ENCODE results near the gene ZBTB12.
A peak's percentile ranks its signal among the peaks of the same experiment; 100 is the strongest.

The ZBTB12 gene

GRCh38 chr6:31876357-31876756 lies 25.5 kb downstream of the ZBTB12 start:
- no peak for TF ChIP-seq CTCF (IDR thresholded peaks at IDR 0.05; ENCODE audit: low read depth, low read length, missing control alignments)
- no peak for DNase-seq (ENCODE audit: low read depth)
- no peak overlapping the region for H3K4me3 ChIP-seq (ENCODE audit: low read depth, low read length)

- TF ChIP-seq CTCF (IDR thresholded peaks at IDR 0.05; ENCODE audit: low read depth, low read length, missing control alignments) = no peak
- DNase-seq (ENCODE audit: low read depth) = no peak
- H3K4me3 ChIP-seq (ENCODE audit: low read depth, low read length) = no peak overlapping the region
These were observed 26.0 kb downstream of the ZBTB12 start for GRCh38 chr6:31875877-31876276.

GRCh38 chr6:31874836-31875572 lies 26.9 kb downstream of the ZBTB12 start:
- no peak overlapping the region for H3K4me3 ChIP-seq (ENCODE audit: low read depth, low read length)
- DNase-seq (ENCODE audit: low read depth) = no peak
- TF ChIP-seq CTCF (IDR thresholded peaks at IDR 0.05; ENCODE audit: low read depth, low read length, missing control alignments) = no peak

- no peak for TF ChIP-seq CTCF (IDR thresholded peaks at IDR 0.05; ENCODE audit: low read depth, low read length, missing control alignments)
- no peak overlapping the region for H3K4me3 ChIP-seq (ENCODE audit: low read depth, low read length)
- DNase-seq (ENCODE audit: low read depth) = no peak
These were observed 27.7 kb downstream of the ZBTB12 start for GRCh38 chr6:31874084-31874670.

GRCh38 chr6:31871046-31871659 lies 30.7 kb downstream of the ZBTB12 start:
- TF ChIP-seq CTCF (IDR thresholded peaks at IDR 0.05; ENCODE audit: low read depth, low read length, missing control alignments) = no peak
- DNase-seq (ENCODE audit: low read depth) = no peak
- H3K4me3 ChIP-seq (ENCODE audit: low read depth, low read length) = no peak overlapping the region

GRCh38 chr6:31870385-31870921 lies 31.4 kb downstream of the ZBTB12 start:
- DNase-seq (ENCODE audit: low read depth) = no peak
- no peak overlapping the region for H3K4me3 ChIP-seq (ENCODE audit: low read depth, low read length)
- TF ChIP-seq CTCF (IDR thresholded peaks at IDR 0.05; ENCODE audit: low read depth, low read length, missing control alignments) = peak; percentile 29
